ENCODE results near the gene ZNF160.
"Not testable (repeated sequence)": the region's sequence is repeated elsewhere in the genome, so short reads cannot be mapped to it uniquely, and the experiment has no call there.

ZNF160 gene

GRCh38 chr19:53103234-53104203 lies at the start of gene ZNF160:
Gene ZNF160, minus strand, starts transcription at chr19:53103422. Its CDS starts 17,146 bp downstream, at chr19:53086276.
- DNase-seq (ENCODE audit: low read depth in 3 of 3) = peak; percentile 98 to 100 (median 98)

- no peak for DNase-seq (ENCODE audit: low read depth in 3 of 3)
These were observed 44.4 kb upstream of the ZNF160 start for GRCh38 chr19:53147645-53148044.

- no peak for DNase-seq (ENCODE audit: low read depth in 3 of 3)
These were observed 37.1 kb upstream of the ZNF160 start for GRCh38 chr19:53140351-53140750.

GRCh38 chr19:53136432-53136831 lies 33.2 kb upstream of the ZNF160 start:
- no peak for DNase-seq (ENCODE audit: low read depth in 3 of 3)

GRCh38 chr19:53132141-53132991 lies 29.1 kb upstream of the ZNF160 start, which contains the start of gene ZNF415:
Gene ZNF415, minus strand, starts transcription at chr19:53132910. Its CDS starts 10,234 bp downstream, at chr19:53122676.
- DNase-seq (ENCODE audit: low read depth in 3 of 3) = peak in 2 of 3 experiments; percentile 3 to 13

GRCh38 chr19:53131727-53132126 lies 28.5 kb upstream of the ZNF160 start:
- DNase-seq (ENCODE audit: low read depth in 3 of 3) = no peak

GRCh38 chr19:53131085-53131590 lies 27.9 kb upstream of the ZNF160 start:
- no peak for DNase-seq (ENCODE audit: low read depth in 3 of 3)

- no peak for DNase-seq (ENCODE audit: low read depth in 3 of 3)
These were observed 27.3 kb upstream of the ZNF160 start for GRCh38 chr19:53130506-53130905.

GRCh38 chr19:53126733-53127526 lies 23.7 kb upstream of the ZNF160 start:
- DNase-seq (ENCODE audit: low read depth in 3 of 3) = not testable (repeated sequence)

GRCh38 chr19:53123400-53123799 lies 20.2 kb upstream of the ZNF160 start:
- no peak for DNase-seq (ENCODE audit: low read depth in 3 of 3)

- no peak for DNase-seq (ENCODE audit: low read depth in 3 of 3)
These were observed 9.1 kb upstream of the ZNF160 start for GRCh38 chr19:53112286-53112685.

GRCh38 chr19:53109527-53109926 lies 6.3 kb upstream of the ZNF160 start:
- no peak for DNase-seq (ENCODE audit: low read depth in 3 of 3)

- DNase-seq (ENCODE audit: low read depth in 3 of 3) = peak; percentile 2 to 17 (median 11)
These were observed 427 bp downstream of the ZNF160 start for GRCh38 chr19:53102756-53103233.

- DNase-seq (ENCODE audit: low read depth in 3 of 3) = no peak
These were observed 941 bp downstream of the ZNF160 start for GRCh38 chr19:53102206-53102755.

GRCh38 chr19:53101518-53101917 lies 1.7 kb downstream of the ZNF160 start:
- DNase-seq (ENCODE audit: low read depth in 3 of 3) = no peak

GRCh38 chr19:53098570-53098969 lies 4.7 kb downstream of the ZNF160 start:
- DNase-seq (ENCODE audit: low read depth in 3 of 3) = not testable (repeated sequence)

- DNase-seq (ENCODE audit: low read depth in 3 of 3) = not testable (repeated sequence)
These were observed 6.1 kb downstream of the ZNF160 start for GRCh38 chr19:53096982-53097690.

- DNase-seq (ENCODE audit: low read depth in 3 of 3) = not testable (repeated sequence)
These were observed 6.6 kb downstream of the ZNF160 start for GRCh38 chr19:53096579-53096978.

GRCh38 chr19:53094754-53095575 lies 8.3 kb downstream of the ZNF160 start:
- DNase-seq (ENCODE audit: low read depth in 3 of 3) = no peak
